Tibial nerve (tissue), 4 donors: ENCODE data around the gene CHST5.

Experiments
- CTCF ChIP-seq, 5 experiments: fragments of 200-600 bp in 3 of 5; fragments of 450-650 bp in 2 of 5; sonication (generic) in 3 of 5; IDR thresholded peaks; one replicate each; pipeline ENCODE4 v1.5.1; 2016 to 2019; ENCODE audit warnings: antibody characterized with exemption in 5 of 5, mild to moderate bottlenecking in 3 of 5, moderate library complexity in 2 of 5
- EP300 ChIP-seq, 2 donors: sonication (generic); formaldehyde crosslinking; IDR thresholded peaks; one replicate each; pipeline ENCODE4 v1.6.1; 2017; ENCODE audit warnings: antibody characterized with exemption in 2 of 2, mild to moderate bottlenecking in 1 of 2
- POLR2A ChIP-seq, 2 donors: fragments of 450-650 bp; IDR thresholded peaks; one replicate each; pipeline ENCODE4 v1.6.1; 2017; ENCODE audit warnings: antibody characterized with exemption in 2 of 2, mild to moderate bottlenecking in 2 of 2, moderate library complexity in 2 of 2

- TF ChIP-seq CTCF (IDR thresholded peaks at IDR 0.05) (no peak), POLR2A (IDR thresholded peaks at IDR 0.05) (no peak), EP300 (IDR thresholded peaks at IDR 0.05) (no peak)
These were observed 5.3 kb upstream of the CHST5 start for GRCh38 chr16:75541236-75541635.
